HFF-Myc (cell line): ENCODE results near the gene BAHCC1.

Experiments
- DNase-seq: peaks from one replicate; pipeline ENCODE4 v3.0.0-alpha.2; 2011; ENCODE audit warnings: low read depth; ENCODE audit errors: extremely low read depth
- H3K4me3 ChIP-seq: replicated peaks from 2 replicates; pipeline ENCODE4 v1.5.1; 2011; ENCODE audit warnings: low read depth, mild to moderate bottlenecking, control low read depth, low read length
- TF ChIP-seq, protein P1 (sequence below): IDR thresholded peaks from 2 replicates; pipeline ENCODE4 v1.5.1; 2012; ENCODE audit warnings: mild to moderate bottlenecking, low read depth, low read length, control low read depth; ENCODE audit errors: missing control alignments

BAHCC1 gene

DNA sequence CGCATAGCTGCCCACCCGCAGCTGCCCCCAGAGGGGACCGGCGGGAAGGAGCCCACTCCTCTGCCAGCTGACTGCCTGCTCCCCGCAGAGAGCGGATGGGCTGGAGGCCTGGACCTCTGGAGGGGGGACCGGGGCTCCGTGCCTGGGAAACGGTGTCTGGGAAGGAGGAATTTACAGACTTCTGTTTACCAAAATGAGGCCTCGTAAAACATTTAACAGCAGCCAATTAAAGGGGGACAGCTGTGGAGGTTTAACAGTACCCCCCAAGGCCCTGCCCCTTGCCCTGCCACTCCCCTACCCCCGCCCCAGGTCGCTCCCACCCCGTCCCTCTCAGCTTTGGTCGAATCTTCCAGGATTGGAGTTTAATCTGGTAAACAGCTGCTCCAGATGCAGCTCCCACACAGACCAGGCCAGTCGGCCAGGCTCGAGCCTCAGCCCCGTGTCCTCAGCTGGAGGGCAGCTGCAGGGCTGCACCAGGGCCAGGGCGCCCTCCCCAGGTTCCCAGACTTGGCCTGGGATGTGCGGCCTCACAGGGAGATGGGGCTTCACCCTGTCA lies 41.1 kb downstream of the BAHCC1 start:
- no peak overlapping the region for H3K4me3 ChIP-seq
- TF ChIP-seq, protein P1, sequence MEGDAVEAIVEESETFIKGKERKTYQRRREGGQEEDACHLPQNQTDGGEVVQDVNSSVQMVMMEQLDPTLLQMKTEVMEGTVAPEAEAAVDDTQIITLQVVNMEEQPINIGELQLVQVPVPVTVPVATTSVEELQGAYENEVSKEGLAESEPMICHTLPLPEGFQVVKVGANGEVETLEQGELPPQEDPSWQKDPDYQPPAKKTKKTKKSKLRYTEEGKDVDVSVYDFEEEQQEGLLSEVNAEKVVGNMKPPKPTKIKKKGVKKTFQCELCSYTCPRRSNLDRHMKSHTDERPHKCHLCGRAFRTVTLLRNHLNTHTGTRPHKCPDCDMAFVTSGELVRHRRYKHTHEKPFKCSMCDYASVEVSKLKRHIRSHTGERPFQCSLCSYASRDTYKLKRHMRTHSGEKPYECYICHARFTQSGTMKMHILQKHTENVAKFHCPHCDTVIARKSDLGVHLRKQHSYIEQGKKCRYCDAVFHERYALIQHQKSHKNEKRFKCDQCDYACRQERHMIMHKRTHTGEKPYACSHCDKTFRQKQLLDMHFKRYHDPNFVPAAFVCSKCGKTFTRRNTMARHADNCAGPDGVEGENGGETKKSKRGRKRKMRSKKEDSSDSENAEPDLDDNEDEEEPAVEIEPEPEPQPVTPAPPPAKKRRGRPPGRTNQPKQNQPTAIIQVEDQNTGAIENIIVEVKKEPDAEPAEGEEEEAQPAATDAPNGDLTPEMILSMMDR = no peak
- DNase-seq = no peak

DNA sequence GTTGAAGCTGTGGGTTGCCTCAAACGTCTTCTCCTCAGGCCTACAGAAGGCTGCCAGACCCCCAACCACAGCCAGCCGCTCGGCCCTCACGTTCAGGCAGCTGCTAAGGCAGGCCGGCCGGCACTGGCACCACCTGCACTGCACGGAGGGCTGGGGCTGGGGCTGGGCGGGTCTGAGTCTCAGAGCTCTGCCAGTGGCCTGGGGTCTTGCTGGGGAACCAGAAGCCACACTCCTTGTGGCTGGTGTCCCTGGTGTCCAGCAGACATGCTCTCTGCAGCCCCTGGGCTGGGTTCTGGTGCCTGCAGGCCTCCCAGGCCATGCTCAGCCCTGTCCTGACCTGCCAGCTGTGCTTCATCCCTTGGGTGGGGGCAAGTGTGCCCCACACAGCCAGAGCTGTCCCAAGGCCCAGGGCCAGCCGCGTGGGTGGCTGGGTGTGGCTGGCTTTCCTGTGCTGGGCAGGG lies 42.0 kb downstream of the BAHCC1 start:
- TF ChIP-seq, protein P1 = no peak
- no peak for DNase-seq
- H3K4me3 ChIP-seq = no peak overlapping the region

DNA sequence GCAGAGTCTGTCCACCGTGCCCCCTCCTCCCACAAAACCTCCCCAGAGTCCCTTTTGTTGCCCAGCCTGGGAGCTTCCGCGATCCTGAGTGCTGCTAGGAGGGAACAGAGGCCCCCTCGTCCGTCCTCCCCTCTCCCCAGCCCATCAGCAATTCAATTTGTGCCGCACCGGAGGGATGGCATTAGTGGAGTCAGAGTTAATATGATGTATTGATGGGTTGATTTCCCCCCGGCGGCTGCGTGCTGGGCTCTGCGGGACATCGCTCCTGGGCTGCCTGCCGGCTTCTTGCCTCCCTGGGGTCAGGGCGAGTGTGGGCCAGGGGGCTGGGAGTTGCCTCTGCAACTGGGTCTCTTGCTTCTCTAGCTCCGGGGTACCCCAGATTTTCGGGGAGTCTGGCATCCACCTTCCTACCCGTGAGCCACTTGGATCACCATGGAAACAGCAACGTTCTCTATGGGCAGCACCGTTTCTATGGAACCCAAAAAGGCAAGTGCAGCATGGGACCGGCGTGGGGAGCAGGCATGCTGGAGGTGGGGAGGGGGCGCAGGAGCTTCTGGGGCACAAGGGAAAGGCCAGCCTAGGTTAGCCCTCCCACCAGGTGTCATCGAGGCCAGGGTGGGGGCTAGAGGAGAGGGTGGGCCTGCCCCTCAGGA lies 42.9 kb downstream of the BAHCC1 start:
- no peak for DNase-seq
- no peak overlapping the region for H3K4me3 ChIP-seq
- TF ChIP-seq, protein P1 = no peak

GRCh38 chr17:81438688-81439087 lies 43.4 kb downstream of the BAHCC1 start:
- TF ChIP-seq, protein P1 = no peak
- DNase-seq = no peak
- H3K4me3 ChIP-seq = no peak overlapping the region

DNA sequence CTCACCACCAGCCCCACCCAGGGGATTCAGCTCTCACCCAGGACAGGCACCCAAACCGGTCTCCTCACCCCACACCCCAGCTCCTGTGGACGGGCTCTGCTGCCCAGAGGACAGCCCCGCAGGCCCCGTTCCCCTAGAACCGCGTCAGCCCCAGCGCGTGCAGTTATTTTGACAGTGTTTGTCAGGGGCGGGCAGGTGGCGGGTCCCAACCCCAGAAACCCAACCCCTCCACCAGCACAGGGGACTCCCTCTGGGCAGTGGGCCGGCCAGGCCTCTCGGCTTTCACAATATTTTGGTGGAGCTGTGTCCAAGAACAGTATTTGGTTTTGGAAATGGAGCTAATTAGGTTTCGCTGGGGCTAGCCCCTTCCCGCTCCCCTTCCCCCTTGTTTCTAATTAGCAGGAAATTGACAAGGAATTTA lies 44.8 kb downstream of the BAHCC1 start:
- no peak overlapping the region for H3K4me3 ChIP-seq
- TF ChIP-seq, protein P1 = no peak
- DNase-seq = no peak

GRCh38 chr17:81440511-81441244 lies 45.4 kb downstream of the BAHCC1 start:
- no peak overlapping the region for H3K4me3 ChIP-seq
- DNase-seq = no peak
- TF ChIP-seq, protein P1 = peak; percentile 58
